ENCODE measurements around the gene GPS1.

DNA sequence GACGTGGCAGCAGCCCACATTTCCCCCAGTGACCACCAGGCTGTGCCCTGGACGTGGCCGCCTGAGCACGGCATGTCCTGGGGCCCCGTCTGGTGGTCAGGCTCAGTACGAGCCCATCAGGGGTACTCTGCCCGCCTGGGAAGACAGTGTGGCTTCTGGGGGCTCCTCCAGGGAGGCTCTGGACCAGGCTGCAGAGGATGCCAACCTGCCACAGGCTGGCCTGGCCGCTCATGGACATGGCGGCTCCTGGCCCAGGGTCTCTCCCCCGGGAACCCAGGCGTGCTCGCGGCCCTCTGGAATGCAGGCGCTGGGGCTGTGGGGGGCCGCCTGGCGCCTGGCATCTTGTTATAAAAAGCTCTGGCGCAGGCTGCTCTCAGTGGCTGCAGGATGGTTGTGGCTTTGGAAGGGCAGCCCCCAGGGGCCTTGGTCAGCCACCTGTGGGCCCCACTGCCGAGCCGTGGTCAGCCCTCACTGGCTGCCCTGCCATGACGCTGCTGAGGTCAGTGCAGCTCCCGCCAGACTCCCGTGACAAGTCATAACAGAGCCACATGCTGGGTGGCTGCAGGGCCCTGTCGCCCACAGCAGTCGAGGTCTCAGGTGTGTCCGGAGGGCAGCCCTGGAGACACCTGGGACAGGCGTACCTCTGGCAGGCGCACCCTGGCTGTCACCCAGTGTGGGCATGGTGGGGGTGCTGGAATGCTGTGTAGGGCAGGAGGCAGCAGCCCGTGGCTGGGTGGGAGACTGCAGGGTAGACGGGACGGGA is 44.0 kb upstream of the GPS1 start:
- TF ChIP-seq, protein P1, sequence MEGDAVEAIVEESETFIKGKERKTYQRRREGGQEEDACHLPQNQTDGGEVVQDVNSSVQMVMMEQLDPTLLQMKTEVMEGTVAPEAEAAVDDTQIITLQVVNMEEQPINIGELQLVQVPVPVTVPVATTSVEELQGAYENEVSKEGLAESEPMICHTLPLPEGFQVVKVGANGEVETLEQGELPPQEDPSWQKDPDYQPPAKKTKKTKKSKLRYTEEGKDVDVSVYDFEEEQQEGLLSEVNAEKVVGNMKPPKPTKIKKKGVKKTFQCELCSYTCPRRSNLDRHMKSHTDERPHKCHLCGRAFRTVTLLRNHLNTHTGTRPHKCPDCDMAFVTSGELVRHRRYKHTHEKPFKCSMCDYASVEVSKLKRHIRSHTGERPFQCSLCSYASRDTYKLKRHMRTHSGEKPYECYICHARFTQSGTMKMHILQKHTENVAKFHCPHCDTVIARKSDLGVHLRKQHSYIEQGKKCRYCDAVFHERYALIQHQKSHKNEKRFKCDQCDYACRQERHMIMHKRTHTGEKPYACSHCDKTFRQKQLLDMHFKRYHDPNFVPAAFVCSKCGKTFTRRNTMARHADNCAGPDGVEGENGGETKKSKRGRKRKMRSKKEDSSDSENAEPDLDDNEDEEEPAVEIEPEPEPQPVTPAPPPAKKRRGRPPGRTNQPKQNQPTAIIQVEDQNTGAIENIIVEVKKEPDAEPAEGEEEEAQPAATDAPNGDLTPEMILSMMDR (IDR thresholded peaks at IDR 0.05): no peak
- no peak for TF ChIP-seq EZH2 (IDR thresholded peaks at IDR 0.05; ENCODE audit: borderline replicate concordance, insufficient read depth, low read depth, low read length, poor library complexity, severe bottlenecking)
